CD4-positive, alpha-beta T cell treated with Interleukin-2 at 100 ng/mL for 4 hours (primary cell): ENCODE data around the gene RNF181.
"Not testable (repeated sequence)": the region's sequence is repeated elsewhere in the genome, so short reads cannot be mapped to it uniquely, and the experiment has no call there.

Source experiments
- DNase-seq: peaks from one replicate; pipeline ENCODE4 v3.0.0-alpha.2; 2020; ENCODE audit warnings: low spot score

Gene RNF181

GRCh38 chr2:85596486-85597143 lies 1.1 kb downstream of the RNF181 start:
- DNase-seq: no peak

GRCh38 chr2:85597241-85597640 lies 1.7 kb downstream of the RNF181 start:
- DNase-seq: no peak

- DNase-seq: no peak
These were observed 3.2 kb downstream of the RNF181 start for GRCh38 chr2:85598594-85599340.

GRCh38 chr2:85599468-85600234 lies 4.1 kb downstream of the RNF181 start:
- DNase-seq: no peak

- no peak for DNase-seq
These were observed 4.7 kb downstream of the RNF181 start for GRCh38 chr2:85600235-85600575.

GRCh38 chr2:85600951-85601770 lies 5.6 kb downstream of the RNF181 start:
- no peak for DNase-seq

- DNase-seq: no peak
These were observed 6.4 kb downstream of the RNF181 start for GRCh38 chr2:85601771-85602475.

- DNase-seq: peak; percentile 90
These were observed 7.1 kb downstream of the RNF181 start, which contains the start of gene TMEM150A for GRCh38 chr2:85602476-85603234. Gene TMEM150A (minus strand): TSS chr2:85602698. CDS start chr2:85601948, 750 bp downstream.

- DNase-seq: not testable (repeated sequence)
These were observed 8.5 kb downstream of the RNF181 start for GRCh38 chr2:85604133-85604444.

GRCh38 chr2:85604568-85605339 lies 9.2 kb downstream of the RNF181 start:
- DNase-seq: no peak

GRCh38 chr2:85605406-85606115 lies 10.0 kb downstream of the RNF181 start:
- no peak for DNase-seq

- no peak for DNase-seq
These were observed 10.5 kb downstream of the RNF181 start for GRCh38 chr2:85606116-85606455.

- DNase-seq: no peak
These were observed 12.0 kb downstream of the RNF181 start for GRCh38 chr2:85607268-85608215.

GRCh38 chr2:85611217-85611704 lies 15.7 kb downstream of the RNF181 start:
- DNase-seq: no peak

- peak; percentile 85 for DNase-seq
These were observed 16.4 kb downstream of the RNF181 start, which contains the start of gene C2orf68 for GRCh38 chr2:85611705-85612587. Gene C2orf68 (minus strand): TSS chr2:85612066. CDS start chr2:85611984, 82 bp downstream.

- DNase-seq: no peak
These were observed 18.4 kb downstream of the RNF181 start for GRCh38 chr2:85613717-85614515.
